GM20431 (cell line): Measurements from ENCODE around the gene RNASEH2B.

Experiments used
- in situ Hi-C: fragments of 300-500 bp; cut with MseI, MboI; formaldehyde crosslinking; loops from one replicate; pipeline ENCODE4 v1.15.0; 2020; ENCODE audit warnings: low sequenced_read_pairs; ENCODE audit not compliant: unreplicated experiment

The RNASEH2B gene

GRCh38 chr13:50909605-50910484 lies at the start of gene RNASEH2B:
Gene RNASEH2B (plus strand): TSS chr13:50909791. CDS start chr13:50910077, 286 bp downstream.
- in situ Hi-C loops: loop anchor here (25.0 kb wide), 1 partner anchor 823 kb away; no protein-coding TSS in a partner anchor

DNA sequence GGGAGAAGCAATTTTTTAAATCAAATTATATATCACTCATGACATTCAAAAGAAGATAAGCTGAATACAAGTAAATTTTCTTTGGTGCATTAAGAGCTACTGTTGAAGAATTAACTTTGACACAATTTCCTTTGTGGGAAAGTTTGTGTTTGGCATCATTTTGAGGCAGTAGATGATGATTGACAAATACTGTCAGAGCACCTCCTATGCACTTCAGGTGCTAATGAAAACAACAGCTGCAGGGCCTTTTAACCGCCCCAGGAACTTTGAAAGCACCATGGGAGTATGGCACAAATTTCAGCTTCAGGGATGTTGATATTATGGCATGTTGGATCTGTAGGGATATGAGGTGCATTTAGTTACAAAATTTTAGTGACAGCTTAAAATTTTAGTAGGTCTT lies 45.1 kb upstream of the RNASEH2B start:
- in situ Hi-C loops: no loop called here

DNA sequence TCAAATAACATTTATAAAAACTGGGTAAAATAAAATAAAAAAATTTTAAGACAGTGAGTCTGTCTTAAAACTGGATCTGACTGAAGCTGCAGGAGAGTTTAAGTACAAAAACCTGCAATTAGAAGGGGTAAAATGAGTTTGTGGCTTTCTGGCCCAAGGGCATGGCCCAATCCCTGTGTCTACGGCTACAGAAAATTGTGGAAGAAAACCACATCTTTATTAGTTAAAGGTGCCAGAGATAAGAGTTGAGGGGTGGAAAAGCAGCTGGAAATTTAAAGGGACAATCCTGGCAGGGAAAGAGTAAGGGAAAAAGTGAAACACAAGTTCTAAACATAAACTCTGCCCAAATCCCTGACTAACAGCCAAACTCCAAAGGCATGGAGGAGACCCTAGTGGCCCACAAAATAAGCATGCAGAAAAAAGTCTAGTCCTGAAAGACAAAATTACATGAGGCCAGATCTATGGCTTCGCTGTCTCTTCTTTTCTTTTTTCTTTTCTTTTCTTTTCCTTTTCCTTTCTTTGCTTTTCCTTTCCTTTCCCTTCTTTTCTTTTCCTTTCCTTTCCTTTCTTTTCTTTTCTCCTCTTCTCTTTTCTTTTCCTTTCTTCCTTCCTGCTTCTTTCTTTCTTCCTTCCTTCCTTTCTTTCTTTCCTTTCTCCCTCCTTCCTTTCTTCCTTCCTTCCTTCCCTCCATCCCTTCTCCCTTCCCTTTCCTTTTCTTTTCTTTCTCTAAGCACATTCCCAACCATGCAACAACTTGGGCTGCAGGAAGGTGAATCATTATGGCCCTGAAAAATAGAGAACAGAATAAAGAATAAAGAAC lies 42.6 kb upstream of the RNASEH2B start:
- in situ Hi-C loops: no loop called here

- in situ Hi-C loops: no loop called here
These were observed 42.0 kb upstream of the RNASEH2B start for GRCh38 chr13:50867637-50867945.

DNA sequence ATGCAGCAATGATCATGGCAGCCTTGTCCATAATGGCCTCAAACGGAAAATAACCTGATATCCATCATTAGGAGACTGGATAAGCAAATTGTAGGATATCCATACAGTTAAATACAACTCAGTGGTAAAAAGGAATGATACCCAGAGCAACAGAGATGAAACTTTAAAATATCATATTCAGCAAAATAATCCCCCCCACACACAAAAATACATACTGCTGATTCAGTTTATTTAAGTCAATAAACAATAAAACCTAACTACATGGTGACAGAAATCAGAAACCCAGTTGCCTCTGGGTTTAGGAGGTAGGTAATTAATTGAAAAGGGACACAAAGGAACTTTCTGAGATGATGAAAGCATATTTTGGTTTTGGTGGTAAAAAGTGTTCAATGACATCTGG lies 38.2 kb upstream of the RNASEH2B start:
- in situ Hi-C loops: no loop called here

GRCh38 chr13:50873467-50873866 lies 36.1 kb upstream of the RNASEH2B start:
- in situ Hi-C loops: no loop called here

DNA sequence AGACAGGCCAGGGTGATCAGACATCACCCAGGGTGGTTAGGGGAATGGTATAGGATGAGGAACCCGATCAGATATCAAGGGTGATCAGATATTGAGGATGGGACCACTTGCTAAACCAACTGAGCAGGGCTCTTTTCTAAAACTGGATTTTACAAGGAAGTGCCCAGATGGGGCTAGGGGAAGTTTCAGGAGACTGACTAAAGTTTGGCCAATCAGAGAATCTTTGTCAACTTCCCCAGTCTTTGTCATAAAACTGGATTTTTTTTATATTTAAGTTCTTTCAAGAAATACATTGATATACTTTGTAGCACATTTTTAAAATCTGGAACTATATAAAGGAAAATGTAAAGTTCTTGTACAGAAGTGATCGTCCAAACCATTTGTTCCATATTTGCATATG lies 35.6 kb upstream of the RNASEH2B start:
- in situ Hi-C loops: no loop called here

- in situ Hi-C loops: no loop called here
These were observed 26.7 kb upstream of the RNASEH2B start for GRCh38 chr13:50882816-50883435.

DNA sequence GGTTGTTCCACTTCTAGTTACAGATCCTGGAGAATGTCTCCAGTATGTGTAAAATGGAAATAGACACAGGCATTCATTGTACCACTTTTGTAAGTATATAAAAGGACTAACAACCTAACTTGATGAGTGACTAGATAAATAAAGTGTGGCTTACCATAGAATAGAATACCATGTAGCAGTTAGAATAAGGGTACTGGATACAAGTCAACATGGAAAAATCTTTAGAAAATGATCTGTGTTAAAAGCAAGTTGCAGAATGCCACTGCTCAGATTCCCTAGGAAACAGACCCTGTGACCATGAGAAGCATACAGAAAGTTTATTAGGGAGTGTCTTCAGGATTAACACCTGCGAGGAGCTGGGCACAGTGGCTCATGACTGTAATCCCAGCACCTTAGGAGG lies 25.9 kb upstream of the RNASEH2B start:
- in situ Hi-C loops: no loop called here

GRCh38 chr13:50884265-50884664 lies 25.3 kb upstream of the RNASEH2B start:
- in situ Hi-C loops: no loop called here

GRCh38 chr13:50887151-50887550 lies 22.4 kb upstream of the RNASEH2B start:
- in situ Hi-C loops: no loop called here

- in situ Hi-C loops: no loop called here
These were observed 21.2 kb upstream of the RNASEH2B start for GRCh38 chr13:50888362-50888761.

- in situ Hi-C loops: no loop called here
These were observed 20.3 kb upstream of the RNASEH2B start for GRCh38 chr13:50889317-50889716.

DNA sequence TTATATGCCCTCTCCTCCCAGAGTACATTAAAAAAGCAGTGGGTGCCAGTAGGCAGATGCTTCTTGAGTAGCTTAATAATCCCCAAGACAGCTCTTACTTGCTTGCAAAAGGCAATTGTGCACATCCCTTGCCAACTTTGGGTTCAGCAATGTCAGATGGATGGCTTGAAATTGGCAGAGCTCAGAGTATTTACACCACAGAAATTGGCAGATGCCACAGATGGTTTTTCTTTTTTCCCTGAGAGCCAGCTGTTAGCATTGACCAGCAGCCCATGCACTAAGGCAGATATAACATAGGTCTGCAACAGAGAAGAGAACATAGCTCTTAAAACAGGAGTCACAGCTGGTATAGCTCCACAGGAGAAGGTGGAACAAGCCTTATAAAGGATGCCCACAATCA lies 18.4 kb upstream of the RNASEH2B start:
- in situ Hi-C loops: no loop called here

GRCh38 chr13:50892210-50892944 lies 17.2 kb upstream of the RNASEH2B start:
- in situ Hi-C loops: no loop called here

- in situ Hi-C loops: no loop called here
These were observed 16.3 kb upstream of the RNASEH2B start for GRCh38 chr13:50893211-50893852.

DNA sequence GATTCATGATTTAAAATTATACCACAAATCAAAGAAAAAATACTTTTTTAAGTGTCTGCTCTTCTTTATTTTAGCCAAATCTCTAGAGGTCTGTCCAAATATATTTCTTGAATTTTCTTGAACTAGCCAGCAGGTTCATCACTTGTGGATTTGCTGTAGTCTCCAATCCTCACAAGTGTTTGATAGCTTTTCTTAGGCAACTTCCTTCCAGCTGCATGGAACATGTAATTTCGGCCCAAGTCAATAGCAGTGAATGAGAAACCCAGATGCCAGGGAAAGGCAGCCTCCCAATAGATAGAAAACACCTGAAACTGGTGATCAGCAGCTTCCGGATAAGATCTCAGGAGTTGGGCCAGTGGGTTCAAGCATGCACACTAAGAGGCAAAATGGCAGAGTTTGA lies 15.6 kb upstream of the RNASEH2B start:
- in situ Hi-C loops: no loop called here

- in situ Hi-C loops: no loop called here
These were observed 15.1 kb upstream of the RNASEH2B start for GRCh38 chr13:50894504-50894903.

GRCh38 chr13:50898338-50898737 lies 11.3 kb upstream of the RNASEH2B start:
- in situ Hi-C loops: no loop called here

DNA sequence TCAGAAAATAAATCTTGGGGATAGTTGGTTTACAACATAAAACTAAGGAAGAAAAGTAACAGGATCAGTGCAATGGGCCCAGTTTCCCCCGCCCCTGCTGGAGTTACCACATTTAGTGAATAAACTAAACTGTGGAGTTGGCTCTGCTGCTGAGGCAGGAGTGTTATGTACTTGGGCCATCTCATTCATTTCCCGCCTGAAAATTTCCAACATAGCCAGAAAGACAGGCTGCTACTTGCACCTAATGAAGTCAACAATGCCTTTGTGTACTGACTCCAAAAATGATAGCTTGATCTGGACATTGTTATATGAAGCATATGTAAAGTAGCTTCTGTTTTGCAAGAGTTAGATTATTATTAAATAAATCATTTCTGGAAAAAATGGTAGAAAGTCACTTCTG lies 7.9 kb upstream of the RNASEH2B start:
- in situ Hi-C loops: loop anchor here (25.0 kb wide), 1 partner anchor 814 kb away; no protein-coding TSS in a partner anchor
